GM10248 (cell line): ENCODE measurements around the gene PRLR.

ENCODE experiments used
- CTCF ChIA-PET: fragments of 300-600 bp; sonication (Branson Sonifier 250); formaldehyde crosslinking; extraction: SDS; loops from one replicate; lab custom pipeline; 2021; ENCODE audit warnings: antibody characterized with exemption; lab: Yijun Ruan, JAX
- POLR2A ChIA-PET: fragments of 350-650 bp; sonication (Branson Sonifier 250); formaldehyde crosslinking; extraction: SDS; loops from one replicate; lab custom pipeline; 2020; ENCODE audit warnings: antibody characterized with exemption; lab: Yijun Ruan, JAX
- DNase-seq: peaks from one replicate; pipeline ENCODE4 v3.0.0; 2012; ENCODE audit errors: extremely low spot score
- CTCF ChIP-seq: IDR thresholded peaks from 2 replicates; pipeline ENCODE4 v1.5.1; 2012; ENCODE audit warnings: mild to moderate bottlenecking, low read depth; ENCODE audit errors: extremely low read depth, missing control alignments, control extremely low read depth

Gene PRLR

GRCh38 chr5:35244171-35244570 is 13.9 kb upstream of the PRLR start:
- no peak for TF ChIP-seq CTCF
- ChIA-PET POLR2A (no interaction called here), CTCF (no interaction called here)
- DNase-seq, result no peak

GRCh38 chr5:35242702-35243258 is 12.5 kb upstream of the PRLR start:
- CTCF ChIA-PET, result interaction anchor here (1.0 to 1.1 kb wide), 2 partner anchors 11 to 12 kb away, joined by 3 read pairs; partner anchors contain the start of gene PRLR
- TF ChIP-seq CTCF, result no peak
- POLR2A ChIA-PET, result no interaction called here
- DNase-seq, result no peak

GRCh38 chr5:35240892-35241291 is 10.6 kb upstream of the PRLR start:
- ChIA-PET CTCF (interaction anchor here (1.1 kb wide), 1 partner anchor 27 kb away, joined by 3 read pairs; no protein-coding TSS in a partner anchor), POLR2A (no interaction called here)
- no peak for DNase-seq
- TF ChIP-seq CTCF, result no peak

GRCh38 chr5:35239911-35240610 is 9.8 kb upstream of the PRLR start:
- ChIA-PET CTCF (no interaction called here), POLR2A (no interaction called here)
- no peak for TF ChIP-seq CTCF
- no peak for DNase-seq

GRCh38 chr5:35239476-35239875 is 9.2 kb upstream of the PRLR start:
- DNase-seq, result no peak
- TF ChIP-seq CTCF, result no peak
- POLR2A ChIA-PET, result no interaction called here
- CTCF ChIA-PET, result no interaction called here

GRCh38 chr5:35237580-35238376 is 7.5 kb upstream of the PRLR start:
- no peak for TF ChIP-seq CTCF
- DNase-seq, result no peak
- CTCF ChIA-PET, result interaction anchor here (0.9 kb wide), 1 partner anchor 105 kb away, joined by 3 read pairs; no protein-coding TSS in a partner anchor
- POLR2A ChIA-PET, result no interaction called here
